ENCODE data around the gene ARHGEF9. TPM values are rescaled to one million over a fixed set of nuclear protein-coding genes. Genes with fewer than 3 reads are reported as not detected.

ARHGEF9 gene
- total RNA-seq, 4 donors from 2014 or later = 29.9 to 108 (median 36.9) TPM

DNA sequence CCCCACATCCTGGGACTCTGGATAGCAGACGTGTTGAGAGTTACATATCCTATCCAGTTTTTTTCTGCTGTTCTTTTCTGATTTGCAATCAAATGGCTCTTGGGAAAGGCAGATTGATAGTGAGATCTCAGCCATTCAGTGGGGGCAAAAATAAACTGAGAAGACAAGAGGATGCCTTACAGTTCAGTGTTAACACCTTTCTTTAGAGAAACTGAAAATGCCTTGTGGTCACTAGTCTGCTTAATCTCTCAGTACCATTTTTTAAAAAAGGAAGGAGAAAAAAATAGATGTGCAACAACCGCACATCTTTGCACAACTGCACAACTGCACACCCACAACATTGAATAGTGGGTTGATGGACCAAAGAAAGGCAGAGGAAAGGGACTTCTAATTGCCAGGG is 109.3 kb downstream of the ARHGEF9 start:
- Histone ChIP-seq H3K9me3 (no peaks in the 10 kb centered on the region), H3K4me3 (no peak overlapping the region), H3K27ac (no peak overlapping the region), H3K36me3 (no peaks in the 10 kb centered on the region), H3K4me1 (no peaks in the 10 kb centered on the region), H3K27me3 (no peaks in the 10 kb centered on the region)
- intact Hi-C loops (cut with DNase I; ENCODE audit: low total_unique reads) (no loop called here), in situ Hi-C loops (cut with MboI; ENCODE audit: low pct_ligation_motif_present in 1 of 4, low pct_unique_long_range_greater_than_20kb in 1 of 4, low sequenced_read_pairs in 3 of 4) (no loop called here)
- 73 to 100% methylated on average over 1 to 2 of the region's 2 CpGs for WGBS, 2 donors (ENCODE audit: low coverage in 1 of 2)
- DNase-seq = no peak
- TF ChIP-seq POLR2A (IDR thresholded peaks at IDR 0.05) = no peak
- TF ChIP-seq, protein P1, sequence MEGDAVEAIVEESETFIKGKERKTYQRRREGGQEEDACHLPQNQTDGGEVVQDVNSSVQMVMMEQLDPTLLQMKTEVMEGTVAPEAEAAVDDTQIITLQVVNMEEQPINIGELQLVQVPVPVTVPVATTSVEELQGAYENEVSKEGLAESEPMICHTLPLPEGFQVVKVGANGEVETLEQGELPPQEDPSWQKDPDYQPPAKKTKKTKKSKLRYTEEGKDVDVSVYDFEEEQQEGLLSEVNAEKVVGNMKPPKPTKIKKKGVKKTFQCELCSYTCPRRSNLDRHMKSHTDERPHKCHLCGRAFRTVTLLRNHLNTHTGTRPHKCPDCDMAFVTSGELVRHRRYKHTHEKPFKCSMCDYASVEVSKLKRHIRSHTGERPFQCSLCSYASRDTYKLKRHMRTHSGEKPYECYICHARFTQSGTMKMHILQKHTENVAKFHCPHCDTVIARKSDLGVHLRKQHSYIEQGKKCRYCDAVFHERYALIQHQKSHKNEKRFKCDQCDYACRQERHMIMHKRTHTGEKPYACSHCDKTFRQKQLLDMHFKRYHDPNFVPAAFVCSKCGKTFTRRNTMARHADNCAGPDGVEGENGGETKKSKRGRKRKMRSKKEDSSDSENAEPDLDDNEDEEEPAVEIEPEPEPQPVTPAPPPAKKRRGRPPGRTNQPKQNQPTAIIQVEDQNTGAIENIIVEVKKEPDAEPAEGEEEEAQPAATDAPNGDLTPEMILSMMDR (IDR thresholded peaks at IDR 0.05) = no peak
- no peak for TF ChIP-seq EP300 (IDR thresholded peaks at IDR 0.05; ENCODE audit: low read depth)
- no peak for TF ChIP-seq POLR2AphosphoS5 (IDR thresholded peaks at IDR 0.05)

- DNase-seq = no peak
- Histone ChIP-seq H3K4me3 (no peak overlapping the region), H3K27me3 (no peaks in the 10 kb centered on the region), H3K36me3 (no peaks in the 10 kb centered on the region), H3K9me3 (no peaks in the 10 kb centered on the region), H3K27ac (no peak overlapping the region), H3K4me1 (no peaks in the 10 kb centered on the region)
- intact Hi-C loops (cut with DNase I; ENCODE audit: low total_unique reads) = no loop called here
- in situ Hi-C loops (cut with MboI; ENCODE audit: low pct_ligation_motif_present in 1 of 4, low pct_unique_long_range_greater_than_20kb in 1 of 4, low sequenced_read_pairs in 3 of 4) = no loop called here
- TF ChIP-seq POLR2AphosphoS5 (IDR thresholded peaks at IDR 0.05) (no peak), POLR2A (IDR thresholded peaks at IDR 0.05) (no peak), EP300 (IDR thresholded peaks at IDR 0.05; ENCODE audit: low read depth) (no peak)
- TF ChIP-seq, protein P1 (IDR thresholded peaks at IDR 0.05) = no peak
- 87% methylated on average over 4 of the region's 4 CpGs; no CpG with 5 or more reads in 1 of the 2 donors for WGBS, 2 donors (ENCODE audit: low coverage in 1 of 2)
Observed at GRCh38 chrX:63673896-63674295, 111.1 kb downstream of the ARHGEF9 start.

DNA sequence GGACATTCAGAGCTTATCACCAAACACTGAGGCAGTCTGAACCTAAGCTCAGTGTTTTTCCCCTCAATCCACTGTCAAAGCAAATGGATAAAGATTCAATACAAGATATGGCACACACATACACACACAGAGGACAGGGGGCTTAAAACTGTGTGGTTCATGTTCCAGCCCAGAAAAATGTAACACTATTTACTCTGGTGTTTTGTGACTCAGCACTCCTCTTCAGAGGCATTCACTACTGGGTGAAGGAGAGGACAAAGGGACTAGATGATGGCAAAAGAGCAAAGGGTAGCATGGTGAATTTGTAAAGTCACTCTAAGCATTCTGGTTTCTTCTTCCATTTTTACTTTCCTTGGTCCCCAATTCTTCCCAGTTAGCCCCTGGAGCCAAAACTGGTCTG is 120.3 kb downstream of the ARHGEF9 start:
- Histone ChIP-seq H3K27me3 (no peaks in the 10 kb centered on the region), H3K36me3 (no peaks in the 10 kb centered on the region), H3K9me3 (no peaks in the 10 kb centered on the region), H3K4me1 (no peaks in the 10 kb centered on the region), H3K27ac (no peak overlapping the region), H3K4me3 (no peak overlapping the region)
- TF ChIP-seq, protein P1 (IDR thresholded peaks at IDR 0.05) = no peak
- TF ChIP-seq EP300 (IDR thresholded peaks at IDR 0.05; ENCODE audit: low read depth) = no peak
- TF ChIP-seq POLR2A (IDR thresholded peaks at IDR 0.05) = no peak
- TF ChIP-seq POLR2AphosphoS5 (IDR thresholded peaks at IDR 0.05) = no peak
- in situ Hi-C loops (cut with MboI; ENCODE audit: low pct_ligation_motif_present in 1 of 4, low pct_unique_long_range_greater_than_20kb in 1 of 4, low sequenced_read_pairs in 3 of 4) = no loop called here
- no peak for DNase-seq
- intact Hi-C loops (cut with DNase I; ENCODE audit: low total_unique reads) = no loop called here

DNA sequence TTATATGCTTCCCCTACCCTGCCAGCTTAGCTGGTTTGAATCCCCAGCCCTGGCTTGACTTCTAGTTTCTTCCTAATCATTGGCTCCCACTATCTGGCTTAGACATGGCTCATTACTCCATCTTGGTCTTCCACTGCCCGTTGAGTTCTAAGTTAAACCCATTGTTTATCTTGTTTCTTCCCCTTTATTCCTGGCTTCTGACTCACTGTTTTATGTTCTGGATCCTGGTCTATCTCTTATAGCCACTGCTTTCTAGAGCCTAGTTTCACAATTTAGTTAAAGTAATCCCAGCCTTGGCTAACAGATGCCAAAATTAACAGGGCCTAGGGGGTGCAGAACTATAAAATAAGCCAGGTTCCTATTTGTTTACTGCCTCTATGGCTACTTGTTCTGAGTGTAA is 120.9 kb downstream of the ARHGEF9 start:
- 41% methylated on average over 1 of the region's 1 CpG; no CpG with 5 or more reads in 1 of the 2 donors for WGBS, 2 donors (ENCODE audit: low coverage in 1 of 2)
- no peak for TF ChIP-seq EP300 (IDR thresholded peaks at IDR 0.05; ENCODE audit: low read depth)
- no peak for TF ChIP-seq POLR2AphosphoS5 (IDR thresholded peaks at IDR 0.05)
- TF ChIP-seq POLR2A (IDR thresholded peaks at IDR 0.05) = no peak
- Histone ChIP-seq H3K9me3 (no peaks in the 10 kb centered on the region), H3K36me3 (no peaks in the 10 kb centered on the region), H3K4me3 (no peak overlapping the region), H3K27me3 (no peaks in the 10 kb centered on the region), H3K27ac (no peak overlapping the region), H3K4me1 (no peaks in the 10 kb centered on the region)
- intact Hi-C loops (cut with DNase I; ENCODE audit: low total_unique reads) = no loop called here
- in situ Hi-C loops (cut with MboI; ENCODE audit: low pct_ligation_motif_present in 1 of 4, low pct_unique_long_range_greater_than_20kb in 1 of 4, low sequenced_read_pairs in 3 of 4) = no loop called here
- DNase-seq = no peak

- Histone ChIP-seq H3K4me1 (no peaks in the 10 kb centered on the region), H3K27me3 (no peaks in the 10 kb centered on the region), H3K36me3 (no peaks in the 10 kb centered on the region), H3K27ac (no peak overlapping the region), H3K4me3 (no peak overlapping the region), H3K9me3 (no peaks in the 10 kb centered on the region)
- in situ Hi-C loops (cut with MboI; ENCODE audit: low pct_ligation_motif_present in 1 of 4, low pct_unique_long_range_greater_than_20kb in 1 of 4, low sequenced_read_pairs in 3 of 4) (no loop called here), intact Hi-C loops (cut with DNase I; ENCODE audit: low total_unique reads) (no loop called here)
- TF ChIP-seq POLR2A (IDR thresholded peaks at IDR 0.05) = no peak
- no peak for TF ChIP-seq POLR2AphosphoS5 (IDR thresholded peaks at IDR 0.05)
- TF ChIP-seq EP300 (IDR thresholded peaks at IDR 0.05; ENCODE audit: low read depth) = no peak
- TF ChIP-seq, protein P1 (IDR thresholded peaks at IDR 0.05) = no peak
- DNase-seq = no peak
- 40 to 41% methylated on average over 1 of the region's 1 CpG for WGBS, 2 donors (ENCODE audit: low coverage in 1 of 2)
Observed at GRCh38 chrX:63661676-63662075, 123.3 kb downstream of the ARHGEF9 start.

All from transverse colon (tissue), 4 donors.